Caco-2 (cell line): ENCODE measurements around the gene ALDH9A1. TPM values are rescaled to one million over a fixed set of nuclear protein-coding genes. Genes with fewer than 3 reads are reported as not detected.
"Not testable (repeated sequence)": the region's sequence is repeated elsewhere in the genome, so short reads cannot be mapped to it uniquely, and the experiment has no call there.

Experiments
- BruUV-seq: library from RNA; stranded (reverse); fragments of 400-500 nt; replicated peaks from 2 replicates; lab custom pipeline; 2021; lab: Mats Ljungman, UMichigan
- CTCF ChIA-PET: fragments of 300-600 bp; sonication (Branson Sonifier 250); formaldehyde crosslinking; loops from one replicate; lab custom pipeline; 2022; ENCODE audit warnings: antibody characterized with exemption; lab: Charles Lee
- POLR2A ChIA-PET: fragments of 300-600 bp; sonication (Branson Sonifier 250); formaldehyde crosslinking; loops from one replicate; lab custom pipeline; 2022; ENCODE audit warnings: antibody characterized with exemption; lab: Charles Lee
- DNase-seq, 2 experiments: peaks; one replicate each; pipeline versions ENCODE4 v3.0.0 to v3.0.0-alpha.2; 2020 to 2022
- H3K27me3 ChIP-seq: replicated peaks from 2 replicates; pipeline ENCODE4 v1.6.0; 2011; ENCODE audit warnings: low read length; ENCODE audit not compliant: control insufficient read depth, insufficient read depth
- H3K36me3 ChIP-seq: 2 replicates; pipeline ENCODE4 v1.5.1; 2011; ENCODE audit warnings: low read length; ENCODE audit not compliant: control insufficient read depth, insufficient read depth
- H3K4me1 ChIP-seq: fragments of 250-450 bp; sonication (Bioruptor Pico); 2 replicates; pipeline ENCODE4 v1.5.1; 2020; ENCODE audit warnings: mild to moderate bottlenecking
- H3K4me3 ChIP-seq: 2 replicates; pipeline ENCODE4 v1.5.1; 2011; ENCODE audit warnings: low read depth, mild to moderate bottlenecking, control low read depth, low read length
- H3K9me3 ChIP-seq: fragments of 250-450 bp; sonication (Bioruptor Pico); 2 replicates; pipeline ENCODE4 v1.5.1; 2020; ENCODE audit warnings: mild to moderate bottlenecking, moderate library complexity
- H3K27ac Mint-ChIP-seq: one replicate; pipeline ENCODE4 v1.8.0; 2022; ENCODE audit warnings: mixed read lengths; ENCODE audit not compliant: unreplicated experiment
- H3K27me3 Mint-ChIP-seq: one replicate; pipeline ENCODE4 v1.8.0; 2022; ENCODE audit warnings: mixed read lengths; ENCODE audit not compliant: insufficient read depth, unreplicated experiment
- H3K36me3 Mint-ChIP-seq: one replicate; pipeline ENCODE4 v1.8.0; 2022; ENCODE audit warnings: mild to moderate bottlenecking, mixed read lengths; ENCODE audit not compliant: insufficient read depth, unreplicated experiment
- H3K4me1 Mint-ChIP-seq: one replicate; pipeline ENCODE4 v1.8.0; 2022; ENCODE audit warnings: low read depth, mixed read lengths; ENCODE audit not compliant: unreplicated experiment
- H3K4me3 Mint-ChIP-seq: one replicate; pipeline ENCODE4 v1.8.0; 2022; ENCODE audit warnings: mild to moderate bottlenecking, moderate library complexity, mixed read lengths; ENCODE audit not compliant: unreplicated experiment
- H3K9me3 Mint-ChIP-seq: one replicate; pipeline ENCODE4 v1.8.0; 2022; ENCODE audit warnings: mixed read lengths; ENCODE audit not compliant: unreplicated experiment
- intact Hi-C: fragments of 100-400 bp; cut with micrococcal nuclease; formaldehyde crosslinking; loops from one replicate; pipeline ENCODE4 v1.10.0; 2022; ENCODE audit not compliant: unreplicated experiment
- total RNA-seq: library from RNA; stranded (reverse); gene quantifications from 2 replicates; pipeline ENCODE4 v1.2.3, GENCODE V29; 2022
- TF ChIP-seq, protein P1 (sequence below), 2 experiments: fragments of 200-600 bp in 1 of 2; IDR thresholded peaks; 1 replicate in 1 of 2; 2 replicates in 1 of 2; pipeline versions ENCODE4 v1.5.1 to v1.8.0; 2011 to 2022; ENCODE audit warnings: antibody characterized with exemption in 1 of 2, control low read depth in 1 of 2, inconsistent platforms in 1 of 2, low read depth in 1 of 2, low read length in 1 of 2, mild to moderate bottlenecking in 1 of 2, moderate library complexity in 1 of 2; ENCODE audit not compliant: insufficient read depth in 1 of 2, severe bottlenecking in 1 of 2, unreplicated experiment in 1 of 2

Gene ALDH9A1
- total RNA-seq, 1 experiment from 2014 or later: 33.9 TPM

GRCh38 chr1:165707984-165708706, 9.8 kb upstream of the ALDH9A1 start:
- H3K36me3 Mint-ChIP-seq: no peaks in the 10 kb centered on the region

DNA sequence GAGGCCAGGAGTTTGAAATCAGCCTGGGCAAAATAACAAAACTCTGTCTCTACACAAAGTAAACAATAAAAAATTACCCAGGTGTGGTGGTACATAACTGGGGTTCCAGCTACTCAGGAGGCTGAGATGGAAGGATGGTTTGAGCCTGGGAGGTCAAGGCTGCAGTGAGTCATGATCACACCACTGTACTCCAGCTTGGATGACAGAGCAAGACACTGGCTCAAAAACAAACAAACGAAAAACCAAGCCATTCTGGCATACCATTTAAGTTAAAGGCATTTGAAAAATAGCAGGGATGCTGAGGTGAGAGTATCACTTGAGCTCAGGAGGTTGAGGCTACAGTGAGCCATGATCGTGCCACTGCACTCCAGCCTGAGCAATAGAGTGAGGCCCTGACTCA, 5.3 kb upstream of the ALDH9A1 start:
- Histone ChIP-seq H3K4me1 (0 out of 2 replicates have a peak, but pooled peaks cover 6% of the 10 kb centered on the region), H3K36me3 (no peaks in the 10 kb centered on the region), H3K9me3 (no peaks in the 10 kb centered on the region), H3K27me3 (no peaks in the 10 kb centered on the region), H3K4me3 (no peak overlapping the region)
- no peak for DNase-seq
- Mint-ChIP-seq H3K4me3 (no peak overlapping the region), H3K36me3 (no peaks in the 10 kb centered on the region), H3K4me1 (no peaks in the 10 kb centered on the region), H3K9me3 (no peaks in the 10 kb centered on the region), H3K27ac (no peak overlapping the region), H3K27me3 (peaks cover 14% of the 10 kb centered on the region)
- no TSS peak for BruUV-seq
- TF ChIP-seq, protein P1, sequence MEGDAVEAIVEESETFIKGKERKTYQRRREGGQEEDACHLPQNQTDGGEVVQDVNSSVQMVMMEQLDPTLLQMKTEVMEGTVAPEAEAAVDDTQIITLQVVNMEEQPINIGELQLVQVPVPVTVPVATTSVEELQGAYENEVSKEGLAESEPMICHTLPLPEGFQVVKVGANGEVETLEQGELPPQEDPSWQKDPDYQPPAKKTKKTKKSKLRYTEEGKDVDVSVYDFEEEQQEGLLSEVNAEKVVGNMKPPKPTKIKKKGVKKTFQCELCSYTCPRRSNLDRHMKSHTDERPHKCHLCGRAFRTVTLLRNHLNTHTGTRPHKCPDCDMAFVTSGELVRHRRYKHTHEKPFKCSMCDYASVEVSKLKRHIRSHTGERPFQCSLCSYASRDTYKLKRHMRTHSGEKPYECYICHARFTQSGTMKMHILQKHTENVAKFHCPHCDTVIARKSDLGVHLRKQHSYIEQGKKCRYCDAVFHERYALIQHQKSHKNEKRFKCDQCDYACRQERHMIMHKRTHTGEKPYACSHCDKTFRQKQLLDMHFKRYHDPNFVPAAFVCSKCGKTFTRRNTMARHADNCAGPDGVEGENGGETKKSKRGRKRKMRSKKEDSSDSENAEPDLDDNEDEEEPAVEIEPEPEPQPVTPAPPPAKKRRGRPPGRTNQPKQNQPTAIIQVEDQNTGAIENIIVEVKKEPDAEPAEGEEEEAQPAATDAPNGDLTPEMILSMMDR (IDR thresholded peaks at IDR 0.05; ENCODE audit: insufficient read depth in 1 of 2, low read depth in 1 of 2, low read length in 1 of 2, severe bottlenecking in 1 of 2, unreplicated experiment in 1 of 2): no peak
- intact Hi-C loops: no loop called here
- ChIA-PET POLR2A (no interaction called here), CTCF (interaction anchor here (0.7 kb wide), 1 partner anchor 208 kb away, joined by 7 read pairs; no protein-coding TSS in a partner anchor)

More at GRCh38 chr1:165707984-165708706, 9.8 kb upstream of the ALDH9A1 start:
- H3K9me3 ChIP-seq: no peaks in the 10 kb centered on the region
- ChIA-PET CTCF (interaction anchor here (0.5 to 1.3 kb wide), 4 partner anchors 10 to 459 kb away, joined by 4 to 6 read pairs (median 4); partner anchors contain the start of genes ALDH9A1 and FAM78B), POLR2A (no interaction called here)
- no peaks in the 10 kb centered on the region for H3K4me1 ChIP-seq
- H3K4me1 Mint-ChIP-seq: no peaks in the 10 kb centered on the region
- intact Hi-C loops: no loop called here
- no peaks in the 10 kb centered on the region for H3K27me3 ChIP-seq
- H3K27me3 Mint-ChIP-seq: peaks cover 17% of the 10 kb centered on the region
- TF ChIP-seq, protein P1 (IDR thresholded peaks at IDR 0.05; ENCODE audit: insufficient read depth in 1 of 2, low read depth in 1 of 2, low read length in 1 of 2, severe bottlenecking in 1 of 2, unreplicated experiment in 1 of 2): no peak
- peaks cover 7% of the 10 kb centered on the region for H3K9me3 Mint-ChIP-seq
- DNase-seq: no peak
- H3K27ac Mint-ChIP-seq: no peak overlapping the region
- H3K4me3 ChIP-seq: no peak overlapping the region
- BruUV-seq: no TSS peak
- H3K36me3 ChIP-seq: no peaks in the 10 kb centered on the region
- H3K4me3 Mint-ChIP-seq: no peak overlapping the region

DNA sequence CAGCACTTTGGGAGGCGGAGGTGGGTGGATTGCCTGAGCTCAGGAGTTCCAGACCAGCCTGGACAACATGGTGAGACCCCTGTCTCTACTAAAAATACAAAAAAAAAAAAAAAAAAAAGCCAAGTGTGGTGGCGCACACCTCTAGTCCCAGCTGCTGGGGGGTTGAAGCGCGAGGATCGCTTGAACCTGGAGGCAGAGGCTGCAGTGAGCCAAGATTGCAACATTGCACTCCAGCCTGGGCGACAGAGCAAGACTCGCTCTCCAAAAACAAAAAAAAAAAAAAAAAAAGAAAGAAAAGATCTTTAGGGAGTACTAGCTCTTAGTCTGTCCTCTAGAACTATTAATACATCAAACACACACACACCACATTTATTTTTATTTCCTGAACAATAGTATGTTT, 3.6 kb upstream of the ALDH9A1 start:
- H3K4me1 ChIP-seq: peaks cover 10% of the 10 kb centered on the region; the same call in 1 of the 2 replicates
- POLR2A ChIA-PET, H3K27me3 Mint-ChIP-seq: not testable (repeated sequence)

More for the DNA sequence above, 3.6 kb upstream of the ALDH9A1 start:
- DNase-seq, BruUV-seq, H3K36me3 ChIP-seq, H3K4me1 Mint-ChIP-seq, H3K9me3 ChIP-seq, H3K27ac Mint-ChIP-seq, intact Hi-C loops, H3K27me3 ChIP-seq, H3K4me3 Mint-ChIP-seq, H3K4me3 ChIP-seq, H3K36me3 Mint-ChIP-seq, H3K9me3 Mint-ChIP-seq: not testable (repeated sequence)
- CTCF ChIA-PET: interaction anchor here (0.7 kb wide), 1 partner anchor 70 kb away, joined by 6 read pairs; no protein-coding TSS in a partner anchor
